ENCODE results near the gene GPR83.
"Not testable (repeated sequence)": the region's sequence is repeated elsewhere in the genome, so short reads cannot be mapped to it uniquely, and the experiment has no call there.

The GPR83 gene

GRCh38 chr11:94350850-94351563 is 50.2 kb downstream of the GPR83 start:
- not testable (repeated sequence) for DNase-seq

GRCh38 chr11:94346311-94346710 is 54.9 kb downstream of the GPR83 start:
- DNase-seq = not testable (repeated sequence)

- no peak for DNase-seq
These were observed 57.7 kb downstream of the GPR83 start for GRCh38 chr11:94343495-94343894.

- no peak for DNase-seq
These were observed 59.0 kb downstream of the GPR83 start for GRCh38 chr11:94342250-94342649.

- DNase-seq = no peak
These were observed 62.6 kb downstream of the GPR83 start for GRCh38 chr11:94338651-94339050.

GRCh38 chr11:94336033-94336432 is 65.2 kb downstream of the GPR83 start:
- DNase-seq = no peak

- no peak for DNase-seq
These were observed 68.4 kb downstream of the GPR83 start for GRCh38 chr11:94332814-94333213.

- DNase-seq = no peak
These were observed 70.4 kb downstream of the GPR83 start for GRCh38 chr11:94330789-94331188.

- DNase-seq = no peak
These were observed 71.7 kb downstream of the GPR83 start for GRCh38 chr11:94329501-94329900.

GRCh38 chr11:94328587-94329080 is 72.6 kb downstream of the GPR83 start:
- no peak for DNase-seq
